HG03432 (cell line): ENCODE results near the gene ALG1.
"Not testable (repeated sequence)": the region's sequence is repeated elsewhere in the genome, so short reads cannot be mapped to it uniquely, and the experiment has no call there.

Source experiments
- ATAC-seq: cut with Tn5 transposase; IDR thresholded peaks from one replicate; pipeline ENCODE4 v1.9.1; 2021; ENCODE audit warnings: mild to moderate bottlenecking, moderate library complexity; ENCODE audit not compliant: unreplicated experiment

ALG1 gene

DNA sequence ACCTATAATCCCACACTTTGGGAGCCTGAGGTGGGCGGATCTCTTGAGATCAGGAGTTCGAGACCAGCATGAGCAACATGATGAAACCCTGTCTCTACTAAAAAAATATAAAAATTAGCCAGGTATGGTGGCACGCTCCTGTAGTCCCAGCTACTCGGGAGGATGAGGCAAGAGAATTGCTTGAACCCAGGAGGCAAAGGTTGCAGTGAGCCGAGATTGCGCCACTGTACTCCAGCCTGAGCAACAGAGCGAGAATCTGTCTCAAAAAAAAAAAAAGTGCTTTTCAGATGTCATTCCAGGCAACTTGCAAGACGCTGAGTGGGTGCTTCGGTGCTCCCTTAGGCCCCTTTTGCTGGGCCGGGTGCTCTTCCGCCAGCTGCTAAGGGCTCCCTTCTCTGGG lies 27.1 kb upstream of the ALG1 start:
- ATAC-seq = not testable (repeated sequence)

DNA sequence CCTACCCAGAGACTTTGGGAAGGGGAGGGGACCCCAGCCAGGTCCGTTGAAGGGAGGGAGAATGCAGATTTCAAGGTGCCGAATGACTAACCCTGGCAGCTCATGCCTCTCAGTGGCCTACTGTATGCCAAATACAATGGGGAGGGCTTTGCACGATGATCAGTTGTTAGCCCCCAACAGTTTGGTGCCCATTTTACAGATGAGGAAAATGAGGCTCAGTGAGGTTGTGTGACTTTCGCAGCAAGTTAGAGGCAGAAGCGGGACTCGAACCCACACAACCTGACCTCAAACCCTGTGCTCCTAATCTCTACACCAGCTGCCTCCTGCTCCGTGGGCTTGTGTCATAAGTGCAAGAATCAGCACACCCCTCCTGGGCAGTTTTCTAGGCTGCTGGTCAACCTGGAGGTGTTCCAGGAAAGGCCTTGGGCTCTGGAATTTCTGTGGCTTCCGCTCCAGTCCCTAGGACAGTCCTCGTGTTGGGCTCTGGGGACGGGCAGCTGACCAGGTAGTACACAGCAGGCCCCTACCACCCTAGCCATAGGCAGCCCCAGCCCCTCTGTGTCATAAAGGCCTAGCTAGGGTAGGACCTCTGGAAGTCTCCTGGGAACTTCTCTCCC lies 26.0 kb upstream of the ALG1 start:
- ATAC-seq = no peak

DNA sequence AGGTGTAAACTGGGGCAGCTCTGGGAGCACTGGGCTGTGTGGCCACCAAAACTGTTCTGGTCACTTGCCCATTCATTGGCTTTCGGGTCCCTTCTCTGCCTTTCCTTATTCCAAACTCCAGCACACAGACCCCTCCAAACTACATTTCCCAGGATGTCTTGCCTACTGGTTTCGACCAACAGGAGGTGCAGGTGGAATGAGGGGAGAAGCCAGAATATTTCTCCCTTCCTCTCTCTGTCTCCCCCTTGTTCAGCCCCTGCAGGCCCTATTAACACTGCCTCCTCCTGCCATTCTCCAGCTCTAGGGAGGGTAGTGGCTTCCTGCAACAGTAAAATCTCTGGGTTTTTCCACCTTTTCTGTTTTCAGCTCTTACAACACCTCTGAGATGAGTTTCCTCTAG lies 24.7 kb upstream of the ALG1 start:
- ATAC-seq = no peak

DNA sequence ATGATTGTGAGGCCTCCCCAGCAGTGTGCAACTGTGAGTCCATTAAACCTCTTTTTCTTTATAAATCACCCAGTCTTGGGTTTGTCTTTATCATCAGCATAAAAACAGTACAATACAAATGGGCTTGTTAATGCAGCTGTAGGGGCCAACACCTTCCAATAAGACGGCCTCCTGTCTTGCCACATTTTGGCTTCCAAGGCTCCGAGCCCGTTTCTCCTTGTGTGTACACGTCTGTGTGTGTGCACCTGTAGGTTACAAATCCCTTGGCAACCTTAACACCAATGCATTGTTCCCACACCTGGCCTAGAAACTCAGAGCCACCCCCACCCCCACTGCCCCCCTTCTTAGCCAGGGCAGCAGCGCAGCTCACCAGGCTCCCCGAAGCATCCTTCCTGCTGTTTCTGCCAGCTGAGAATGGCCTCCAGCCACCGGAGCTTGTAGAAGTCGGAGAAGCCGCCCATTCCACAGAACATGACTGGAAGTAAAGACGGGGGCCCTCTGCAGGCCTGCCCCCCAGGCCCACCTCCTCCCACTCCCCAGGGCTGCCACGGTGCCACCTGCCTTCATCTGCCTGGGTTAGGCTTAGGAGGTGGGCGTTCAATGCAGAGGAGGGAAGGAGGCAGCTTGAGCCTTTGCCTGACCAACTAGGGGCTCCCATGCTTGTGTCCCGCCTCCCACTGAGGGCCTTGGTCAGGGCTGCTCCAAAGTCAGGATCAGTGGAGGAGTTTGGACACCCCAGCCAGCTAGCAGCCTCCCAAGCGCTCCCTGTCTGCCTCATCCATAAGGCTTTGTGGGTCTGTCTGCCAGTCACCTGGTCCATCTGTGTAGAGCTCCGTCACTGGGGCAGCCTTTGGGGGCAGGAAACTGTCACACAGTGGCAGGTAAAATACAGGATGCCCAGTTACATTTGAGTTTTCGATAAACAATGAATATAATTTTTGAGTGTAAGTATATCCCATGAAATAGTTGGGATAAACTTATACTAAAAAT lies 16.5 kb upstream of the ALG1 start:
- ATAC-seq = no peak

DNA sequence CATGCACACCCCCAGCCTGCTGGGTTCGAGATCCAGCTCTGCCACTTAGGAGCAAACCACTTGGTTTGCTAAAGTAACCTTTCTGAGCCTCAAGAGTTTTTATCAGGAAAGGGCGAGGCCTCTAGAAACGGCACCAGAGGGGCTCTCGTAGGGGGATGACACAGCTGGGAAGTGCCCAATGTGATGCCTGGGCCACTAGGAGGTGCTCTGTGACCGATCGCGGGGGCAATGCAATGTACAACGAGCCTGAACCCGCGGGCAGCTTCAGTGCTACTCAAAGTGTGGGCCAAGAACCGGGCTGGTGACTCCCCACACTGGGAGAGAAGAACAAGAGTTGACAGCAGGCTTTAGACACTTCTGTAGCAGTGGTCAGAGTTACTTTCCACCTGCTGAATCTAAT lies 15.3 kb upstream of the ALG1 start:
- ATAC-seq = peak; percentile 74

DNA sequence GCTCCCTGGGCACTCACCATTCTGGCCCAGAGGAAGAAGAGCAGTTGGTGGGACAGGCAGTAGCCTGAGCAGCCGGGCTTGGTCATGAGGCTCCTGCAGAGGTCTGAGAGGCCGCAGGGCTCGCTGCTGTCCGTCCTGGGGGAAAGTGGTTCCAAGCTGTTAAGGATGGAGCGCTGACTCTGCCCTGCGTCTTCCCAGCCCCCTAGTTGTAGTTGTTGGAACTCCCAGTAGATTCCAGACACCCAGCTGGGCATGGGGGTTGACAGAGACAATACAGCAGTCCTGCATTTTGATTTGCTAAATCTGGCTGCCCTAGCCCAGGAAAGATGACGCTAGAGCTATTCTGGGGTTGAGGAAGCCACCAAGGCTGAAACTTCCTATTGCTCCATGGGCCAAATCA lies 13.2 kb upstream of the ALG1 start:
- ATAC-seq = no peak

DNA sequence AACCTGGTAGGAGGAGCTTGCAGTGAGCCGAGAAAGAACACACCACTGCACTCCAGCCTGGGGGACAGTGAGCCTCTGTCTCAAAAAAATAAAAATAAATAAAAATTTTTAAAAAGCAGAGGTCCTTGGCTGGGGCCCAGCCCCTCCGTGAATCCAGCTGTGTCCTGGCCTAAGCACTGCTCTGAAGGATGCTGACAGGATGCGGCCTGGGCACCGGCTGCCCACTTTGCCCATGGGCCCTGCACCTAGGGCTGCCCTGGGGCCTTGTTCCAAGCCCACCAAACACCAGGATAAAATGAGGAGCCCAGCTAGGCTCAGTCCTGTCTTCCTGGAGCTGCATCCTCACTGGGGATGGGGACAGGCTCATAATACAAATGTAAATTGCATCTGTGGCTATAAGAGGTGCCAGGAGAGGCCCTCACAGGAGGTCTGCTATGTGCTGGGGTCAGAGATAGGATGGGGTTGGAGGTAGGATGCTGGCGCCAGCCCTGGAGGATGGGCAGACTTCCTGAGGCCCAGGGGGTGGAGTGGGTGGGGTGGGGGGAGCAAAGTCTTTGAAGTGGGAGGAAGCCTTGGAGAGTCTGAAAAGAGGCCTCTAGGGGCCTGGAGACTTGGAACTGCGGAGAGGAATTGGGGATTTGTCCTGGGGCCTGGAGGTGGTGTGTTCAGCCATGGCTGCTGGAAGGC lies 12.1 kb upstream of the ALG1 start:
- ATAC-seq = no peak

DNA sequence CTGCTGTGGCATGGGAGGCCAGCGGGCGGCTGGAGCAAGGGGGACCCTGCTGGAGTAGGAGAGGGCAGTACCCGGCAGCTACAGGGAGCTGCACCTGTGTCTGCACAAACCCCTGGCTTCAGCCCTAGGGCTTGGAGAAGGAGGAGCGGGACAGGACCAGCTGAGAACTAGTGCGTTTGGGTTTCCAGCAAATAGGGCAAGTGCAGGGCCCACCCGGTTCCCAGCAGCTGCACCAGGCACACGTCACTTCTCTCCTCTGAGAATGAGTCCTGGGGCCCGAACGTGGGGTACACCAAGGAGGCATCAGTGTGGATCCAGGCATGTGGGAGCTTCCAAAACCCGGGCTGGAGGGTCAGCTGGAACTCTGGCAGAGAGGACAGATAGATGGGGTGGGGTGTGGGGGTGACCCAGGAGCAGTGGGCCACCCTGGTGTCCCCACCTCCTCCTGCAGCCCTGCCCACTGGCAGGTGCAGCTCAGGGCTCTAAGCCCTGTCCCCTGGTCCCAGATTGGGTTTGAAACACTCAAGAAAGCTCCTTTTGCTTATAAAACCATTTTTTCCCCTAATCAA lies 11.5 kb upstream of the ALG1 start:
- no peak for ATAC-seq

DNA sequence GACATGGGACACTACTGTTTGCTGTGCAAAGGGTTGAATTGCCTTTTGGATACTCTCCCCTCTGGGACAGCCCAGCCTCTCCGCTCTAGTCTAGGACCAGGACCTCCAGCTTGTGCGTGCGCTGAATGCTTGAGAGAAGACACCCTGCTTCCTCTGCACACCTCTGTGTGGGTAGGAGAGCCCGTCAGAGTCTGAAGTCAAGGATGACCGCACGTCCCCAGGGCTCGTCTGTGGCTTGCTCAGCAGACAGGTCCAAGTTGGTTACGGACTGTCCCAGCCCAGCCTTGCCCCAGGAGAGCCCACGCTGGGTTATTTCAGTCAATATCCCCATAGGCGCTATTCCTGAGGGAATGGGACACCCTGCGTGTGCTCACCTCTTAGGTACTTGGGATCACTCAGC lies 9.6 kb upstream of the ALG1 start:
- peak; percentile 84 for ATAC-seq

DNA sequence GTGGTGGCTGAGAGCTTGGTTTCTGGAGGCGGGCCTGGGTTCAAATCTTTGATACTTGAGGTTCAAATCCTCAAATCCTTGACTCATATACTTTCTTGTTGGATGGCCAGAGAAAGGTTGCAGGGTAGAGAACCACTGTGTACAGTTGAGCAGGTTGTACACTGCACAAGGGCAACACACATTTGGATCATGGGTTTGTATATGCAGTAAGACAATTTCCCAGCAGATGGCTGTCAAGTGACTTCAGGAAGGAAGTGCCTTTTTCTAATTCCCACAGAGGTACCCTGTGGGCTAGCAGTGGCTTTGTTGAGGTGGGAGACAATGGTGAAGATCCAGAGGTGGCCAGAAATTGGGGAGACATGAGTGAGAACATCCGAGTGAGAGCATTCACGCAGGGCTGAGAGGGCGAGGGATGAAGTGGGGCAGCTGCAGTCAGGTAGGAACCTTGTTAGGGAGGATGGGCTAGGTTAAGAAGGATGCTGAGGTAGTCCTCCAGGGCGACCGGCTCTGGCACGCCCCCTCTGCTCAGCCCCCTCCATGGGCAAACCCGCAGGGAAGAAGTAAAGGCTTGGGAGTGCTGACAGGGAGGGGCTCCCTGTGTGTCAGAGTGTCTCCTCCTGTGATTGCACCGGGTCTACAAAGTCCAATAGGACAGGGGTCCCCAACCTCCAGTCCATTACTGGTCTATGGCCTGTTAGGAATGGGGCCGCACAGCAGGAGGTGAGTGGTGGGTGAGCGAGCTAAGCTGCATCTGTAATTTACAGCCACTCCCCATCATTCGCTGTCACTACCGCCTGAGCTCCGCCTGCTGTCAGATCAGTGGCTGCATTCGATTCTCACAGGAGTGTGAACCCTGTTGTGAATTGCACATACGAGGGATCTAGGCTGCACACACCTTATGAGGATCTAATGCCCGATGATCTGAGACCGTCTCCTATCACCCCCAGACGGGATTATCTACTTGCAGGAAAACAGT lies 8.6 kb upstream of the ALG1 start:
- ATAC-seq = no peak

DNA sequence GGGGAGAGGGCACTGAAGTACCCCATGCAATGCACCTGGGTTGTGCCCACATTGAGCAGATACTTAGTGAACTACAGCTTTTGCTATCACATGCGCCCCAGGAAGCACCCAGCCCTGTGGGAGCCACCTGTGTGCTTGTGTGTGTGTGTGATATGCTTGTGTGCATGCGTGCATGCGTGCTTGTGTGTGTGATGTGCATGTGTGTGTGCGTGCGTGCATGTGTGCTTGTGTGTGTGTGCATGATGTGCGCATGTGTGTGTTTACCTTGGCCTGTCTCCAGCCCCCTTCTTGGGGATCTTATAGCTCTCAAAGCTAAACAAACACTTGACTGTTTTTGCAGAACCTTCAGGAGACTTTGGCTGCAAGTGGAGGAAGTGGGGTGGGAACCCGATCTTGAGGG lies 6.7 kb upstream of the ALG1 start:
- ATAC-seq = no peak

DNA sequence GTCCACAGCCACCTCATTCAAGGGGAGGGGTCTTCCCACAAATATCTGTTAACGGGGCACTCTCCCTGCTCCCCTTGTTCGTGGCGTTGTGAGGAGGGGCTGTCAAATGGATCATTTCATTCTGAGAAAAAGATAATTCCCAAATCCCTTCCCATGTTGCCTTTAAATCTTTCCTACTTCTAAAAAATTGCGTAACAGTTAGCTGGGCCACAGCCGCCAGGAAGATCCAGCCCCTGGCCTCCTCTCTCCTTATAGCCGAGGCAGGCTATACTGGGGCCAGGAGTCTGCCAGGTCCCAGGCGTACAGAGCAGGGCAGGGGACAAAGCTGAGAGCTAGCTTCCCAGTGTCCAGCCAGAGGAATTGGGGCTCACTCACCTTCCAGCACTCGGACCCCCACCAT lies 6.3 kb upstream of the ALG1 start:
- ATAC-seq = no peak

DNA sequence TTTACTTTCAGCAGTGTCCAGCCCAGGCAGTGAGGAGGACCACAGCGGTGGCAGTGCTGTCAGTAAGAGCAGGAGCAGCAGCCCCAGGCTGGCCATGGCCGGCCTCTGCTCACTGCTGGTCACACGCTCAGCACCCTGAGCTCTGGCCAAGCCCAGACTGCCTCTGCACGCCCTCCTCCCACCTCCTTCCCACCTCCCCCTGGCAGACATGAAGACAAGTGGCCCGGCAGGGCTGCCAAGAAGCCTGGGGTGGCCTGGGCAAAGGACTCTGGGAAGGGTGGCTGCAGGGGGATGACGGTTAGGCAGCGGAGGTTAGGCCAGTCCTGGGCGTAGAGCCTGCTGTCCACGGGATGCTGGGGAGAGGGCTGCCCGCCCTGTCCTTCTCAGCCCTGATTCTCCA lies 5.8 kb upstream of the ALG1 start, which contains the start of gene C16orf89:
TSS of gene C16orf89 (minus strand) at position 144 of the 400 bp plus-strand sequence. CDS start at position 96, 48 bp downstream.
- ATAC-seq = no peak

DNA sequence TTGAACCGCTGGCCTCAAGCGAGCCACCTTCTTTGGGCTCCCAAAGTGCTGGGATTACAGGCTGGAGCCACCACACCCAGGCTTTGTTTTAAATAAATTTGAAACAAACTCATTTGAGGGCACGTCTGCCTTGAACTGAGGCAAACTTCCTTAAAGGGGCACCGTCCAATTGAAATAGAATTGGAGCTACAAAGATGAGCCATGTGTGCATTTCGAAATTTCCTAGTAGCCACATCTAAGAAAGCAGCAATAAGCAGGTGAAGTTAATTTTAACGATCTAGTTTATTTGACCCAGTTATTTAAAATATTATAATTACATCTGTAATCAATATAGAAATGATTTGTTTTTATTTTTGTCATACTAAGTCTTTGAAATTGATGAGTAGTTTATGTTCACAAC lies 5.1 kb upstream of the ALG1 start:
- ATAC-seq = no peak

DNA sequence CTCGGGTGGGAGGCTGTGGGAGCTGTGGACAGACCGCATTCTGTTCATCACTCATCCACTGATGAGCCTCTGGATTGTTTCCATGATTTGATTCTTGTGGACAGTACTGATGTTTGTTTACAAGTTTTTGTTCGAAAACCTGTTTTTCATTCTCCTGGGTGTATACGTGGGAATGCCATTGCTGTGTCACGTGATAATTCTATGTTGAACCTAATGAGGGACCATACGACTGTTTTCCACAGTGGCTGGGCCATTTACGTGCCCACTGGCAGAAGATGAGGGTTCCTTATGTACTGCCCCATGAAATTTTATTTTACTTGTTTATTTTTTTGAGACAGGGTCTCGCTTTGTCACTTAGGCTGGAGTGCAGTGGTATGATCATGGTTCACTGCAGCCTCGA lies 2.6 kb upstream of the ALG1 start:
- no peak for ATAC-seq

DNA sequence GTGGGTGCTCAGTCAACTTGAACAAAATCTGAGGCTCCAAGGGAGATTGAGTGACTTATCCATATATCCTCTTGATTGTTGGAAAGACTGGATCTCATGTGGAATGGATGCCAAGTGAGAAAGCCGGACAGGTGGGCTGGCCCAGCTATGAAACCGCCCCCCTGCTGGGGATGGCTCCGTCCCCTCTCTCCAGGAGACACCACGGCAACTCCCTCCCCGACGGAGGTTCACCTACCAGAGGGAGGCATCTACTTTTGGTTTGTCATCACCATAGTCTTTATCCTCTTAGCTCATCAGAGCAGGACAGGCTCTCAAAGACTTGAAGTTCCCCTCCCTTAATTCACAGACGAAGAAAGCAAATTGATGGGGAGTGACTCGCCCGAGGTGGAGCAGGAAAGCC lies 1.8 kb upstream of the ALG1 start:
- ATAC-seq = no peak

DNA sequence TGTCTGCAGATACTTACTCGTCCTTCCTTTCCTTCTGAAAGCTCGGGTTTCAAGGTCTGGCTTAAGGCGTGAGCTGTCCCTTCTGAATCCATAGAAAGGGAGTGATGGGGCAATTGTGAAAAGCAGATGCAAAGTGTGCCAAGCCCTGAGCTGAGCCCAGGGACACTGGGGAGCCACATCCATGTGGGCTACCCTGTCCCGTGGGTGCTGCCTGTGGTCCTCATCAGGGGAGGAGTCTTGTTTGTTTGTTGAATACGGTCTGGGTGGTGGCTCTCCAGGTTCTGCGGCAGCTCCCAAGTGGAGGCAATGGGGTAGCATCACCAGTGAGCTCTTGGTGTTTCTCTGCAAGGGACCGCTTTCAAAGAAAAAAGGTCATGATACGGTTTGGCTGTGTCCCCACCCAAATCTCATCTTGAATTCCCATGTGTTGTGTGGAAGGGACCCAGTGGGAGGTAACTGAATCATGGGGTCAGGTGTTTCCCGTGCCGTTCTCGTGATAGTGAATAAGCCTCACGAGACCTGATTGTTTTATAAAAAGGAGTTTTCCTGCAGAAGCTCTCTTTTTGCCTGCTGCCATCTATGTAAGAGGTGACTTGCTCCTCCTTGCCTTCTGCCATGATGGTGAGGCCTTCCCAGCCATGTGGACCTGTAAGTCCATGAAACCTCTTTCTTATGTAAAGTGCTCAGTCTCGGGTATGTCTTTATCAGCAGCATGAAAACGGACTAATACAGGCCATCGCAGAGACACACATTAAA lies 1.0 kb upstream of the ALG1 start:
- ATAC-seq = no peak

DNA sequence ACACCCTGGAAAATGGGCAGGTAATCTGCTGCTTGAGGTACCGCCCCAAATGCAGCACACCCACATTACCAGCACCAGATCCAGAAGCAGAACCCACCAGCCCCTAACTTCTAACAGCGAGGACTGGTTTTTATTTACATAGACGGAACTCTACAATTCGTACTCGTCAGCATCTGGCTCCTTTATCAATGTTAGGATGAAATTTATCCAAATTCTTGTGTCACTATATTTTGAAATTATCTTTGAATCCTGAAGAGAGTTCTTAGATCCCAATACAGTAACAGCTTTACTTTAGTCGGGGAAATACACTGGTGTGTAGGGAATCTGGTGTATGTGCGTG lies 332 bp upstream of the ALG1 start:
- ATAC-seq = no peak
